IMR-90 (cell line): ENCODE results near the gene NCKAP5. TPM values are rescaled to one million over a fixed set of nuclear protein-coding genes. Genes with fewer than 3 reads are reported as not detected.

Source experiments
- ATAC-seq: fragments of 200-7000 bp; cut with Tn5 transposase; 2 replicates; pipeline ENCODE4 v1.9.1; 2020; ENCODE audit warnings: low read depth, mild to moderate bottlenecking, moderate library complexity
- BruUV-seq: library from RNA; stranded (reverse); fragments of 400-500 nt; replicated peaks from 2 replicates; lab custom pipeline; 2021; lab: Mats Ljungman, UMichigan
- CTCF ChIA-PET: fragments of 300-600 bp; formaldehyde crosslinking; extraction: SDS; loops from one replicate; lab custom pipeline; 2021; ENCODE audit warnings: antibody characterized with exemption; lab: Yijun Ruan, JAX
- POLR2A ChIA-PET: fragments of 300-600 bp; sonication (Branson Sonifier 250); formaldehyde crosslinking; loops from one replicate; lab custom pipeline; 2022; ENCODE audit warnings: antibody characterized with exemption; ENCODE audit not compliant: unreplicated experiment; lab: Charles Lee
- DNase-seq: peaks from one replicate; pipeline ENCODE4 v3.0.0; 2013
- H2AFZ ChIP-seq: replicated peaks from 2 replicates; pipeline ENCODE3; 2013; ENCODE audit warnings: low read length, mild to moderate bottlenecking; ENCODE audit not compliant: poor library complexity
- H2AK5ac ChIP-seq: 2 replicates; pipeline ENCODE4 v1.6.1; 2013; ENCODE audit warnings: low read depth, low read length, inconsistent platforms
- H2AK9ac ChIP-seq: replicated peaks from 2 replicates; pipeline ENCODE3; 2013; ENCODE audit warnings: mild to moderate bottlenecking, low read depth, low read length, moderate library complexity; ENCODE audit not compliant: poor library complexity
- H2BK120ac ChIP-seq: 2 replicates; pipeline ENCODE4 v1.6.1; 2013; ENCODE audit warnings: low read depth, low read length, inconsistent platforms
- H2BK15ac ChIP-seq: 3 replicates; pipeline ENCODE4 v1.6.1; 2013; ENCODE audit warnings: low read depth, low read length, inconsistent platforms
- H2BK20ac ChIP-seq: 2 replicates; pipeline ENCODE4 v1.6.1; 2013; ENCODE audit warnings: low read depth, mild to moderate bottlenecking, inconsistent platforms, low read length, moderate library complexity
- H2BK5ac ChIP-seq: 2 replicates; pipeline ENCODE4 v1.6.1; 2013; ENCODE audit warnings: mild to moderate bottlenecking, low read depth, low read length, inconsistent platforms; ENCODE audit not compliant: poor library complexity, severe bottlenecking
- H3K14ac ChIP-seq: replicated peaks from 2 replicates; pipeline ENCODE4 v1.6.1; 2013; ENCODE audit warnings: low read depth, low read length, inconsistent platforms
- H3K18ac ChIP-seq: 2 replicates; pipeline ENCODE4 v1.6.1; 2013; ENCODE audit warnings: low read depth, low read length, control low read depth
- H3K23ac ChIP-seq: 2 replicates; pipeline ENCODE4 v1.6.1; 2013; ENCODE audit warnings: low read depth, low read length, inconsistent platforms
- H3K27ac ChIP-seq: 2 replicates; pipeline ENCODE4 v1.5.1; 2013; ENCODE audit warnings: mild to moderate bottlenecking, control low read depth, low read length; ENCODE audit not compliant: insufficient read depth
- H3K27me3 ChIP-seq: 2 replicates; pipeline ENCODE4 v1.6.1; 2013; ENCODE audit warnings: low read length; ENCODE audit not compliant: control insufficient read depth, insufficient read depth
- H3K36me3 ChIP-seq: 2 replicates; pipeline ENCODE4 v1.6.1; 2013; ENCODE audit warnings: low read length, mixed read lengths; ENCODE audit not compliant: control insufficient read depth, insufficient read depth
- H3K4ac ChIP-seq: 2 replicates; pipeline ENCODE4 v1.6.1; 2013; ENCODE audit warnings: low read depth, low read length, inconsistent platforms
- H3K4me1 ChIP-seq: 2 replicates; pipeline ENCODE4 v1.6.1; 2013; ENCODE audit warnings: low read length, mixed read lengths; ENCODE audit not compliant: control insufficient read depth, insufficient read depth
- H3K4me2 ChIP-seq: 2 replicates; pipeline ENCODE4 v1.6.1; 2013; ENCODE audit warnings: low read depth, mild to moderate bottlenecking, control low read depth, low read length, moderate library complexity
- H3K4me3 ChIP-seq: 2 replicates; pipeline ENCODE4 v1.5.1; 2013; ENCODE audit warnings: low read depth, mild to moderate bottlenecking, control low read depth, low read length, moderate library complexity; ENCODE audit not compliant: insufficient read depth
- H3K56ac ChIP-seq: 2 replicates; pipeline ENCODE4 v1.6.1; 2013; ENCODE audit warnings: low read length, inconsistent platforms; ENCODE audit not compliant: insufficient read depth; ENCODE audit errors: extremely low read depth
- H3K79me1 ChIP-seq, 2 experiments: 2 replicates each; pipeline ENCODE4 v1.6.1; 2013; ENCODE audit warnings: low read length in 2 of 2, inconsistent platforms in 1 of 2, low read depth in 1 of 2
- H3K9ac ChIP-seq: 2 replicates; pipeline ENCODE4 v1.6.1; 2013; ENCODE audit warnings: low read depth, low read length, control low read depth
- H3K9me1 ChIP-seq: 2 replicates; pipeline ENCODE4 v1.6.1; 2013; ENCODE audit warnings: low read length, inconsistent platforms; ENCODE audit not compliant: insufficient read depth
- H3K9me3 ChIP-seq: 2 replicates; pipeline ENCODE4 v1.6.1; 2013; ENCODE audit warnings: low read length; ENCODE audit not compliant: control insufficient read depth, insufficient read depth
- H4K20me1 ChIP-seq: 2 replicates; pipeline ENCODE4 v1.6.1; 2013; ENCODE audit warnings: low read length, inconsistent platforms; ENCODE audit not compliant: insufficient read depth
- H4K5ac ChIP-seq: 2 replicates; pipeline ENCODE4 v1.6.1; 2013; ENCODE audit warnings: mild to moderate bottlenecking, low read depth, low read length, control low read depth
- H4K8ac ChIP-seq, 2 experiments: 2 replicates each; pipeline ENCODE4 v1.6.1; 2013; ENCODE audit warnings: low read depth in 2 of 2, low read length in 2 of 2, control low read depth in 1 of 2, inconsistent platforms in 1 of 2
- H4K91ac ChIP-seq: 2 replicates; pipeline ENCODE4 v1.6.1; 2013; ENCODE audit warnings: low read depth, low read length, inconsistent platforms; ENCODE audit not compliant: insufficient read depth
- CEBPB ChIP-seq: IDR thresholded peaks from 2 replicates; pipeline ENCODE4 v1.6.1; 2012; ENCODE audit warnings: low read depth, low read length, improper control_type of control experiment
- FOS ChIP-seq: fragments of 150-350 bp; IDR thresholded peaks from 2 replicates; pipeline ENCODE4 v1.6.1; 2016; ENCODE audit warnings: low read depth, low read length
- WGBS, 2 experiments: methylation state at CpG; one replicate each; pipeline versions ENCODE4 v1.1.5 to v1.1.7; 2013; ENCODE audit warnings: missing lambda C conversion rate in 2 of 2; ENCODE audit not compliant: insufficient read length in 1 of 2; ENCODE audit errors: extremely low coverage in 2 of 2; 5-methylcytosine and 5-hydroxymethylcytosine counted together
- dilution Hi-C: fragments of 300-500 bp; cut with HindIII; formaldehyde crosslinking; loops from one replicate; pipeline ENCODE4 v1.14.3; 2018; ENCODE audit warnings: low sequenced_read_pairs; ENCODE audit not compliant: unreplicated experiment
- in situ Hi-C: fragments of 300-500 bp; cut with MboI; formaldehyde crosslinking; loops from 3 replicates; pipeline ENCODE4 v1.14.3; 2019; ENCODE audit warnings: low sequenced_read_pairs, inconsistent platforms, mixed read lengths
- intact Hi-C: fragments of 100-400 bp; cut with micrococcal nuclease; formaldehyde crosslinking; loops from 2 replicates; pipeline ENCODE4 v1.10.0; 2022
- polyA plus RNA-seq, 3 experiments: library from polyadenylated mRNA; depleted of rRNA; stranded (reverse); fragments of >200 nt; gene quantifications; 2 replicates each; pipeline ENCODE4 v1.2.3, GENCODE V29; 2012; ENCODE audit warnings: low replicate concordance in 1 of 3
- total RNA-seq: library from RNA; depleted of rRNA; stranded (reverse); fragments of >200 nt; gene quantifications from 2 replicates; pipeline ENCODE4 v1.2.3, GENCODE V29; 2012

NCKAP5 gene
- total and polyA plus RNA-seq, 2 of the 4 experiments (the other 2 are of a cell fraction) = 2.7 to 3.9 TPM

DNA sequence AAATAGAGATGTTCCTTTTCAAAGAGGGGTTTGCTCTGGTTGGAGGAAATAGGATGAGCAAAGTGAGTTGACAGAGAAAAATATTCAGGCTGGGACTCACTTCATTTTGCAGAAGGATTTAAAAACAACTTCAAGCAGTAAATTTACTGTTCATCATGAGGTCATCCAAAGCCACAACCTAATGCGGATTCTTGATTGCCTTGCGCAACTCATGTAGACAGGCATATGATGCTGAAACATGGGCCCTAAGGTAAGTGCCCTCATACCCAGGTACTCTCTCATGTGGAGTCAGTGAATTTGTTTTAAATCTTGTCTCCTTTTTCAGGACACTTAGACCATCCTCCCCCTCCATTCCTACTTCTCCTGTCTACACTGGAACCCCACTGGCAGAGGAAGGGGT, 846.3 kb downstream of the NCKAP5 start:
- Histone ChIP-seq H3K4ac (no peak overlapping the region), H2BK120ac (no peak overlapping the region), H3K9ac (no peak overlapping the region), H2BK20ac (no peak overlapping the region), H3K79me1 (peaks cover 0 to 8% of the 10 kb centered on the region in 2 experiments; a peak in 1 of 4 replicates), H3K18ac (no peak overlapping the region), H3K14ac (no peak overlapping the region), H4K20me1 (peaks cover 3% of the 10 kb centered on the region; the same call in 1 of the 2 replicates), H4K5ac (no peak overlapping the region), H3K56ac (no peak overlapping the region), H2BK15ac (no peak overlapping the region), H2BK5ac (no peak overlapping the region), H2AFZ (no peak overlapping the region), H3K27ac (no peak overlapping the region), H4K91ac (no peak overlapping the region), H3K9me3 (no peaks in the 10 kb centered on the region), H4K8ac (no peak overlapping the region), H3K4me1 (no peaks in the 10 kb centered on the region), H3K9me1 (peaks cover 22% of the 10 kb centered on the region), H3K23ac (no peak overlapping the region), H3K27me3 (no peaks in the 10 kb centered on the region), H3K4me2 (no peak overlapping the region), H3K36me3 (peaks cover 28% of the 10 kb centered on the region), H2AK9ac (no peak overlapping the region), H3K4me3 (no peak overlapping the region), H2AK5ac (no peak overlapping the region)
- in situ Hi-C loops = no loop called here
- ChIA-PET POLR2A (no interaction called here), CTCF (no interaction called here)
- TF ChIP-seq FOS = no peak
- TF ChIP-seq CEBPB = peak; percentile 90
- DNase-seq (peak; percentile 29), ATAC-seq (no peak)
- BruUV-seq = no TSS peak
- intact Hi-C loops = no loop called here
- dilution Hi-C loops = no loop called here
- no CpG with 5 or more reads among the region's 2 CpGs for WGBS, 2 experiments
